Measurements from ENCODE around the gene DUSP9. TPM values are rescaled to one million over a fixed set of nuclear protein-coding genes. Genes with fewer than 3 reads are reported as not detected.
"Not testable (repeated sequence)": the region's sequence is repeated elsewhere in the genome, so short reads cannot be mapped to it uniquely, and the experiment has no call there.

DUSP9 gene
- total RNA-seq, 1 donor from 2014 or later: 4.1 TPM

DNA sequence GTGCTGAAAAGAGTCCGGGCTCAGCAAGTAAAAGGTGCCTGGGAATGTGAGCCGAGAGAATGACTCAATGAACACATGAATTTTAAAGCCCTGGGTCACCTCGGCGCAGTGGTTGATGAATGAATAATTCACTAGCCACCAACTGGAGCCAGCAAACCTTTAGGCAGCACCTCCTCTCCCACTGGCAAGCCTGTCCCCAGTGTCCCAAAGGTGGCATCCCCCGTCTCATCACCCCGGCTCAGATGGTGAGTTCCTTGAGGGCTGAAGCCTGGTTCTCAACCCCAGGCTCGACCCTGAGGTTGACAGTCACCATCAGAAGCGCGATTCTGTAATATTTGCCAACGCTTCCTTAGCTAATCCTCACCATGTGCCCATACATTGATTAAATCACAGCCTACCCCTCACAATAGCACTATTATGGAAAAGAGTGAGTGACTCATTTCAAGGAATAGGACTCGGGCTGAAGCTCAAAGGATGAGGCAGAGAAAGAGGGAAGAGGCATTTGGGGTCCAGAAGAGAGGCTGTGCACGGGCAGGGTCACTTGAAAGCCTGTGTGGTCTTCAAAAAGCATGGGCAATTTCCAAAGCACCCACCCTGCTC lies 45.4 kb upstream of the DUSP9 start:
- TF ChIP-seq, protein P1, sequence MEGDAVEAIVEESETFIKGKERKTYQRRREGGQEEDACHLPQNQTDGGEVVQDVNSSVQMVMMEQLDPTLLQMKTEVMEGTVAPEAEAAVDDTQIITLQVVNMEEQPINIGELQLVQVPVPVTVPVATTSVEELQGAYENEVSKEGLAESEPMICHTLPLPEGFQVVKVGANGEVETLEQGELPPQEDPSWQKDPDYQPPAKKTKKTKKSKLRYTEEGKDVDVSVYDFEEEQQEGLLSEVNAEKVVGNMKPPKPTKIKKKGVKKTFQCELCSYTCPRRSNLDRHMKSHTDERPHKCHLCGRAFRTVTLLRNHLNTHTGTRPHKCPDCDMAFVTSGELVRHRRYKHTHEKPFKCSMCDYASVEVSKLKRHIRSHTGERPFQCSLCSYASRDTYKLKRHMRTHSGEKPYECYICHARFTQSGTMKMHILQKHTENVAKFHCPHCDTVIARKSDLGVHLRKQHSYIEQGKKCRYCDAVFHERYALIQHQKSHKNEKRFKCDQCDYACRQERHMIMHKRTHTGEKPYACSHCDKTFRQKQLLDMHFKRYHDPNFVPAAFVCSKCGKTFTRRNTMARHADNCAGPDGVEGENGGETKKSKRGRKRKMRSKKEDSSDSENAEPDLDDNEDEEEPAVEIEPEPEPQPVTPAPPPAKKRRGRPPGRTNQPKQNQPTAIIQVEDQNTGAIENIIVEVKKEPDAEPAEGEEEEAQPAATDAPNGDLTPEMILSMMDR (IDR thresholded peaks at IDR 0.05; ENCODE audit: insufficient read depth, low read length, poor library complexity, severe bottlenecking): no peak
- H3K4me3 ChIP-seq (ENCODE audit: low read depth, low read length): no peak overlapping the region
- DNase-seq (ENCODE audit: low read depth): no peak
- no peaks in the 10 kb centered on the region for H3K36me3 ChIP-seq (ENCODE audit: control insufficient read depth, insufficient read depth, low read length)
- H3K27me3 ChIP-seq (ENCODE audit: control insufficient read depth, insufficient read depth, low read length): no peaks in the 10 kb centered on the region

DNA sequence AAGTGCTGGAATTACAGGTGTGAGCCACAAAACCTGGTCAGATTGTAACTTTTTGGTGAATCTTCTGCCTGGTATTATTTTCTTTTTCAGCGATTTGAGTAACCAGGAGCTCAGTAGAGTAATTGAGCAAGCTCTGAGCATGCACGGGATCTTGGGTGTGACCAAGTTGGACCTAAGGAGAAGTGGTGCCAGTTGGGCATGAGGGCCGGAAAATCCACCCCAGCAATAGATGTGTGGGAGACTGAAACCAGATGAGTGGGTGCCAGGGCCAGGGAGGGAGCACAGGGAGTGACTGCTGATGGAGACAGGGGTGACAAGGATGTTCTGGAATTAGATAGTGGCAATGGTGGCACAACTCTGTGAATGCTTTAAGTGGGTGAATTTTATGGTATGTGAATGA lies 44.4 kb upstream of the DUSP9 start:
- no peak for DNase-seq (ENCODE audit: low read depth)

DNA sequence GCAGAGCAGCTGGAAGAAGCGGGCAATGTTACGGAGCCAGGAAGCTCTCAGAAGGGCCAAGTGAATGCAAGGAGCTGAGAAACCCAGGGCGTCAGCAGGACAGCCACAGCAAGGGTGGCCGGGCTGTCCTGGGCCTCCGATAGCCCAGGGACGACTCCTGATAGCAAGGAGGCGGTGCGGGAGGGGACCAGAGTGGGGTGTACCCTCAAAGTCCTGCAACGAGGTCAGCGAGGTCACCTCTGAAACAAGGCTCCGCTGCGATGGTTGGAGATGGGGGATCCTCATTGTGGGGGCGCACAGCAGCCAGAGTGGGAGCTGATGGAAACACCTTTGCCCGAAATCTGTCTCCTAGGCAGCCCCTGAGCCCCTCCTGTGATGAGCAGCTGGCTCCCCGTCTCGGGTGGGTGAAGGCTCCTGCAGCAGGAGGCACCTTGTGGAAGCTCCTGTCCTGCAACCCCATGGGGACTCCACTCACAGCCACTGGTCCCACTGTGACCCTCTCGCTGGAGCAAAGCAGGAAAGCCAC lies 43.8 kb upstream of the DUSP9 start:
- H3K4me3 ChIP-seq (ENCODE audit: low read depth, low read length): no peak overlapping the region
- no peaks in the 10 kb centered on the region for H3K27me3 ChIP-seq (ENCODE audit: control insufficient read depth, insufficient read depth, low read length)
- no peak for DNase-seq (ENCODE audit: low read depth)
- H3K36me3 ChIP-seq (ENCODE audit: control insufficient read depth, insufficient read depth, low read length): no peaks in the 10 kb centered on the region
- TF ChIP-seq, protein P1 (IDR thresholded peaks at IDR 0.05; ENCODE audit: insufficient read depth, low read length, poor library complexity, severe bottlenecking): no peak

More for the DNA sequence above, 44.4 kb upstream of the DUSP9 start:
- TF ChIP-seq, protein P1 (IDR thresholded peaks at IDR 0.05; ENCODE audit: insufficient read depth, low read length, poor library complexity, severe bottlenecking): no peak
- no peaks in the 10 kb centered on the region for H3K36me3 ChIP-seq (ENCODE audit: control insufficient read depth, insufficient read depth, low read length)
- H3K4me3 ChIP-seq (ENCODE audit: low read depth, low read length): no peak overlapping the region
- H3K27me3 ChIP-seq (ENCODE audit: control insufficient read depth, insufficient read depth, low read length): no peaks in the 10 kb centered on the region

DNA sequence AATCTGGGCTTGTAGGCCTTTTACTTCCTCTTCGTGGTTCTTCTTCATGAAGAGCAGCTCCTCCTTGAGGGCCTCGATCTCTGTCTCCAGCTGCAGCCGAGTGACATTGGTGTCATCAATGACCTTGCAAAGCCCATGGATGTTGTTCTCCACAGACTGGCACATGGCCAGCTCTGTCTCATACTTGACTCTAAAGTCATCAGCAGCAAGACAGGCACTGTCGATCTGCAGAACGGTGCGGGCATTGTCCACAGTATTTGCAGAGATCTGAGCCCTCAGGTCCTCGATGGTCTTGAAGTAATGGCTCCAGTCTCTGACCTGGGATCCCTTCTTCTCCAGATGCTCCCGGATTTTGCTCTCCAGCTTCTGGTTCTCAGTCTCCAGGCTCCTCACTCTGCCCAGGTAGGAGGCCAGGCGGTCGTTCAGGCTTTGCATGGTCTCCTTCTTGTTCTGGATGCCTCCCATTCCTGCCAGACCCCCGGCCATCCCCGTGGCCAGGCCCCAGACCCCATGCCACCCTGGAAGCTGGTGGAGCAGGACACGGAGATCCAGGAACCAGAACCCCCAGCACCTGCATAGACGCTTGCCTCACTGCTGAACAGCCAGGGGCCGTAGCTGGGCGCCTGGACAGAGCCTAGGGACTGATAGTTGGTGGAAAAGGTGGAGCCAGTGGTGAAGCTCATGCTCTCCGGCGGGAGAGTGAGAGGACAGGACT lies 42.2 kb upstream of the DUSP9 start:
- not testable (repeated sequence) for H3K36me3 ChIP-seq (ENCODE audit: control insufficient read depth, insufficient read depth, low read length); H3K27me3 ChIP-seq (ENCODE audit: control insufficient read depth, insufficient read depth, low read length); H3K4me3 ChIP-seq (ENCODE audit: low read depth, low read length); DNase-seq (ENCODE audit: low read depth)

DNA sequence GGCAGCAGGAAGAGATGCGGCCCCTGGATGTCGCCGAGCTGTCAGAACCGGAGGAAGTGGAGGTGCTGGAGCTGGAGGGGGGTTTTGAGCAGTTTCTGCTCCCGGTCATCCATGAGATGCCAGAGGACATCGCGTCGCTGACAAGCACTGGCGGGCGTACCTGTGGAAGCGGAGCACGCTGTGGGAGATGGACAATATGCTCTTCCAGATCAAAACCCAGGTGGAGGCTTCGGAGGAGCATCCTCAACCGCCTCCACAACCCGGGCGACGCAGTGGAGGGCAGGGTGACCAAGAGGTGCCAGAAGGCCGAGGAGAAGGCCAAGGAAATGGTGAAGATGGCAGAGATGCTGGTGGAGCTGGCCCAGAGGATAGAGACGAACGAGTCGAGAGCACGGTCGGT lies 40.5 kb upstream of the DUSP9 start:
- H3K36me3 ChIP-seq (ENCODE audit: control insufficient read depth, insufficient read depth, low read length): no peaks in the 10 kb centered on the region
- peaks cover 10% of the 10 kb centered on the region for H3K27me3 ChIP-seq (ENCODE audit: control insufficient read depth, insufficient read depth, low read length)
- no peak overlapping the region for H3K4me3 ChIP-seq (ENCODE audit: low read depth, low read length)
- DNase-seq (ENCODE audit: low read depth): no peak
- TF ChIP-seq, protein P1 (IDR thresholded peaks at IDR 0.05; ENCODE audit: insufficient read depth, low read length, poor library complexity, severe bottlenecking): no peak

DNA sequence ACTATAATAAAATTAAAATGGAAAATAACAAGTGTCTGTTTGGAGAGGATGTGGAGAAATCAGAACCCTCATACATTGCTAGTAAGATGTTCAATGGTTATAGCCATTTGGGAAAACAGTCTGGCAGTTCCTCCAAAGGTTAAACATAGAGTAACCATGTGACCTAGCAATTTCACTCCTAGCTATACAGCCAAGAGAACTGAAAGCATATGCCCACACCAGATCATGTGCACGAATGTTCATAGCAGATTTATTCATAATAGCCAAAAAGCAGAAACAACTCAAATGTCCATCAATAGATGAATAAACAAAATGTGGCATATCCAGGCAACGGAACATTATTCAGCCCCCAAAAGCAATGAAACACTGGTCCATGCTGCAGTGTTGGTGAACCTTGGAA lies 38.6 kb upstream of the DUSP9 start:
- H3K36me3 ChIP-seq (ENCODE audit: control insufficient read depth, insufficient read depth, low read length): no peaks in the 10 kb centered on the region

More for the DNA sequence above, 38.6 kb upstream of the DUSP9 start:
- H3K27me3 ChIP-seq (ENCODE audit: control insufficient read depth, insufficient read depth, low read length): peaks cover 17% of the 10 kb centered on the region
- TF ChIP-seq, protein P1 (IDR thresholded peaks at IDR 0.05; ENCODE audit: insufficient read depth, low read length, poor library complexity, severe bottlenecking): no peak
- no peak for DNase-seq (ENCODE audit: low read depth)
- no peak overlapping the region for H3K4me3 ChIP-seq (ENCODE audit: low read depth, low read length)
